Anterior cingulate cortex (tissue), 58 donors: Measurements from ENCODE around the gene SSR4.
"Not testable (repeated sequence)": the region's sequence is repeated elsewhere in the genome, so short reads cannot be mapped to it uniquely, and the experiment has no call there.

ENCODE experiments used
- DNase-seq, 58 donors: peaks; one replicate each; lab custom pipeline; 2025; lab: John Stamatoyannopoulos, UW

Gene SSR4

GRCh38 chrX:153802513-153803045 is 8.1 kb downstream of the SSR4 start:
- no peak for DNase-seq

- no peak for DNase-seq
Measured at GRCh38 chrX:153803211-153804099, 9.0 kb downstream of the SSR4 start.

- DNase-seq: no peak
Measured at GRCh38 chrX:153804100-153804595, 9.7 kb downstream of the SSR4 start.

- DNase-seq: no peak
Measured at GRCh38 chrX:153804621-153805020, 10.2 kb downstream of the SSR4 start.

GRCh38 chrX:153805436-153805835 is 11.0 kb downstream of the SSR4 start:
- no peak for DNase-seq

- DNase-seq: no peak
Measured at GRCh38 chrX:153806999-153807575, 12.6 kb downstream of the SSR4 start.

- no peak for DNase-seq
Measured at GRCh38 chrX:153807976-153808375, 13.5 kb downstream of the SSR4 start.

- DNase-seq: peak in 1 of 58 donors; percentile 17
Measured at GRCh38 chrX:153812220-153812619, 17.8 kb downstream of the SSR4 start.

GRCh38 chrX:153813161-153813560 is 18.7 kb downstream of the SSR4 start:
- no peak for DNase-seq

- no peak for DNase-seq
Measured at GRCh38 chrX:153814591-153815315, 20.3 kb downstream of the SSR4 start.

- no peak for DNase-seq
Measured at GRCh38 chrX:153816831-153817690, 22.6 kb downstream of the SSR4 start.

- DNase-seq: not testable (repeated sequence)
Measured at GRCh38 chrX:153818064-153818463, 23.6 kb downstream of the SSR4 start.

GRCh38 chrX:153818571-153819383 is 24.3 kb downstream of the SSR4 start:
- peak in 4 of 58 donors; percentile 9 to 38 (median 25) for DNase-seq

GRCh38 chrX:153819384-153820040 is 25.0 kb downstream of the SSR4 start:
- no peak for DNase-seq

GRCh38 chrX:153820601-153821000 is 26.1 kb downstream of the SSR4 start:
- no peak for DNase-seq

- no peak for DNase-seq
Measured at GRCh38 chrX:153821066-153821465, 26.6 kb downstream of the SSR4 start.

- no peak for DNase-seq
Measured at GRCh38 chrX:153824348-153824747, 29.9 kb downstream of the SSR4 start.

GRCh38 chrX:153825042-153825441 is 30.6 kb downstream of the SSR4 start:
- no peak for DNase-seq
